Upper lobe of right lung (tissue), 1 donor: ENCODE data around the gene RFTN1. TPM values are rescaled to one million over a fixed set of nuclear protein-coding genes. Genes with fewer than 3 reads are reported as not detected.

Experiments used
- ATAC-seq: fragments of 200-7000 bp; cut with Tn5 transposase; one replicate; pipeline ENCODE4 v1.9.1; 2020; ENCODE audit warnings: mild to moderate bottlenecking, moderate library complexity
- DNase-seq: peaks from one replicate; pipeline ENCODE4 v3.0.0-alpha.2; 2020
- H3K27ac ChIP-seq: fragments of 200-600 bp; one replicate; pipeline ENCODE4 v1.8.0; 2022
- H3K27me3 ChIP-seq: fragments of 200-600 bp; one replicate; pipeline ENCODE4 v1.8.0; 2022; ENCODE audit warnings: mild to moderate bottlenecking
- H3K36me3 ChIP-seq: fragments of 200-600 bp; one replicate; pipeline ENCODE4 v1.8.0; 2022
- H3K4me1 ChIP-seq: fragments of 200-600 bp; one replicate; pipeline ENCODE4 v1.8.0; 2022
- H3K4me3 ChIP-seq: fragments of 200-600 bp; one replicate; pipeline ENCODE4 v1.8.0; 2022; ENCODE audit warnings: mild to moderate bottlenecking
- H3K9me3 ChIP-seq: fragments of 200-600 bp; one replicate; pipeline ENCODE4 v1.8.0; 2022
- CTCF ChIP-seq: fragments of 200-600 bp; IDR thresholded peaks from one replicate; pipeline ENCODE4 v1.8.0; 2022; ENCODE audit warnings: antibody characterized with exemption
- intact Hi-C: fragments of 100-400 bp; cut with DNase I; formaldehyde crosslinking; loops from one replicate; pipeline ENCODE4 v1.11.0; 2022
- total RNA-seq: library from RNA; stranded (reverse); fragmentation: NEBNext Ultra II Directional; extraction: Animal tissue kit (Norgen Biotek cat#: 25700); gene quantifications from one replicate; pipeline ENCODE4 v1.2.1, GENCODE V29; 2021
- donor health status: DM: no; HTN: yes; CAD: no; lungs with severe emphysema.

Gene RFTN1
- total RNA-seq, 1 donor from 2014 or later: 69.4 TPM

GRCh38 chr3:16378920-16379319 lies 134.6 kb downstream of the RFTN1 start:
- H3K9me3 ChIP-seq: no peaks in the 10 kb centered on the region
- intact Hi-C loops: no loop called here
- peaks cover 7% of the 10 kb centered on the region for H3K4me1 ChIP-seq
- no peak overlapping the region for H3K27ac ChIP-seq
- ATAC-seq: no peak
- no peaks in the 10 kb centered on the region for H3K27me3 ChIP-seq
- no peak for TF ChIP-seq CTCF
- H3K4me3 ChIP-seq: no peak overlapping the region
- peaks cover 13% of the 10 kb centered on the region for H3K36me3 ChIP-seq
- DNase-seq: no peak

DNA sequence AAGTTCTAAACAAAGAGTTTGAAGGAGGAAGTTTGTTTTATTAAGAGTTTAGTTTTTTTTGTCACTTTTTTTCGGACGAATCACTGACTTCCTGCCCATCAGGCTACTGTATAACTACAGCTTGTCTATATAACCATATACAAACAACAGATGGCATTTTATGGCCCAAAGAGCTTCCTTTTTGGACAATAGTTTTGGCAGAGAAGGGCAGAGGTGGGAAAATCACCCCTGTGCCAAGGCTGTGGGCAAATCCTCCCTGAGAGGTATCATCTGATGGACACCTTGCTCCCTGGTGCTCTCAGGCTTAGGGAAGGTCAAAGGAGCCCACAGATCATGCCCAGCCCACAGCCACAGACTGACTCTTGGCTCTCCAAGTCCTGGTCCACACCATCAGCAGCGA lies 135.1 kb downstream of the RFTN1 start:
- ATAC-seq: no peak
- no peak for TF ChIP-seq CTCF
- no peak for DNase-seq
- Histone ChIP-seq H3K36me3 (peaks cover 13% of the 10 kb centered on the region), H3K4me1 (peaks cover 12% of the 10 kb centered on the region), H3K27me3 (no peaks in the 10 kb centered on the region), H3K4me3 (no peak overlapping the region), H3K27ac (no peak overlapping the region), H3K9me3 (no peaks in the 10 kb centered on the region)
- intact Hi-C loops: no loop called here

DNA sequence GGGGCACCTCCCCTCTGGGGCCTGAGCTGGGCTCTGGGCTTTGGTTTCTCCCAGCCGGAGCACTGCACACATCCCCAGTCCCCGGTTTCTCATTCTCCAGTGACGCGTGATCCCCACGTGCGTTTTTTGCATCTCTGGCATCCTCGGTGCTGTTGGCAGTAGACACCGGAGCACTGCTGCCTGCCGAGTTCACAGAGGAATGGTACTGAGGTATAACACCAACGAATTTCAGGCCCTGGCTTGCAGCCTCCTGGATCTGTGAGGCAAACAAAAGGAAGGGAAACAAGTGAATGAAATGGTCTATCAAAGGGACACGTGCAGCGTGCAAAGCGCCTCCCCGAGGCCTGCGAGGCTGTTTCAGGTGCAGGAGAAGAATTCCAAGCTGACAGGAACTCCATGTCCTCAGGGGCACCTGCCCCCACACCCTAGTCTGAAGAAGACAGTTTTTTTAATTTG lies 135.6 kb downstream of the RFTN1 start:
- TF ChIP-seq CTCF: no peak
- H3K4me1 ChIP-seq: peaks cover 17% of the 10 kb centered on the region
- DNase-seq: no peak
- intact Hi-C loops: no loop called here
- H3K9me3 ChIP-seq: no peaks in the 10 kb centered on the region
- H3K36me3 ChIP-seq: peaks cover 13% of the 10 kb centered on the region
- no peak overlapping the region for H3K4me3 ChIP-seq
- ATAC-seq: no peak
- H3K27ac ChIP-seq: no peak overlapping the region
- no peaks in the 10 kb centered on the region for H3K27me3 ChIP-seq

DNA sequence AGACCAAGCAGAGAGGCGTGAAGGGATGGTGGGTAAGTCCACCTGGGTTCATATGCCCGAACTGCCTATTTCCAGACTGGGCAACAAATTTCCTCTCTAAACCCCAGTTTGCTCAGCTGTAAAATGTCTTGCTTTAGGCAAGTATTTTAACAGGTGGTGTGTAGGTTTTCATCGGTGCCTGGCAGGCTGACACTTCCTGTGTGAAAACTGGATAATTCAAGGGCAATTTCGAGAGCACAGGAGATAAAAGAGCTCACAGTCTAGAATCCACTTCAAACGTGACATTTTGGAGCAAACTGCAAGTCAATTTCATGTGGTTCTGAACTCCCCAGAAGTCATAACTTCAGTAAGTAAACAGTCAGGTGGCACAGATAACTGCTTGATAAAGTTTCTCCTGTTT lies 136.3 kb downstream of the RFTN1 start:
- intact Hi-C loops: no loop called here
- DNase-seq: no peak

GRCh38 chr3:16375891-16376290 lies 137.6 kb downstream of the RFTN1 start:
- Histone ChIP-seq H3K36me3 (peaks cover 13% of the 10 kb centered on the region), H3K27ac (no peak overlapping the region), H3K27me3 (no peaks in the 10 kb centered on the region), H3K4me1 (peaks cover 36% of the 10 kb centered on the region), H3K4me3 (no peak overlapping the region), H3K9me3 (no peaks in the 10 kb centered on the region)
- intact Hi-C loops: no loop called here
- no peak for ATAC-seq
- TF ChIP-seq CTCF: no peak
- no peak for DNase-seq

More for the DNA sequence above, 136.3 kb downstream of the RFTN1 start:
- Histone ChIP-seq H3K4me3 (no peak overlapping the region), H3K9me3 (no peaks in the 10 kb centered on the region), H3K27me3 (no peaks in the 10 kb centered on the region), H3K36me3 (peaks cover 13% of the 10 kb centered on the region), H3K4me1 (peaks cover 24% of the 10 kb centered on the region), H3K27ac (no peak overlapping the region)
- no peak for ATAC-seq
- TF ChIP-seq CTCF: no peak

DNA sequence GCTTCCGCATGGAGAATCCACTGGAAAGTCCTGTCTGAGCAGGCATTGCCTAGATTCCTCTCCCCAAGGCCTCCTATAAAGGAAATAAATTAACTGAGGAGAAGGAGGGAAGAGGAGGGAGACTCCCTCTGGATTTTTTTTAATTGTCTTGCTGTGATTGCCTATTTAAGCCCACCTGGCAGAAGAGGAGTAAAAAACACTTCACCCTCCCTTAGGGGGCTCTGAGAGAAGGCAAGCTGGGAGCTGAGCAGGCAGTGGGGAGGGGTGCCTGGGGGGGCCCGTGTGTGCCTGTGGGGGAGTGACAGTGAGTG lies 138.6 kb downstream of the RFTN1 start:
- H3K27ac ChIP-seq: no peak overlapping the region

More for the DNA sequence above, 138.6 kb downstream of the RFTN1 start:
- no peak overlapping the region for H3K4me3 ChIP-seq
- ATAC-seq: no peak
- TF ChIP-seq CTCF: no peak
- no peak for DNase-seq
- peaks cover 46% of the 10 kb centered on the region for H3K4me1 ChIP-seq
- no peaks in the 10 kb centered on the region for H3K27me3 ChIP-seq
- intact Hi-C loops: no loop called here
- H3K9me3 ChIP-seq: no peaks in the 10 kb centered on the region
- H3K36me3 ChIP-seq: peaks cover 15% of the 10 kb centered on the region
